NAMALWA (cell line): ENCODE results near the gene CLDN22.

Source experiments
- DNase-seq: peaks from one replicate; pipeline ENCODE4 v3.0.0-alpha.2; 2015; ENCODE audit warnings: low spot score

CLDN22 gene

GRCh38 chr4:183321516-183321915 is 1.4 kb upstream of the CLDN22 start:
- no peak for DNase-seq

GRCh38 chr4:183321079-183321478 is 1.0 kb upstream of the CLDN22 start:
- DNase-seq = no peak

- DNase-seq = no peak
Measured at GRCh38 chr4:183318656-183319055, 1.4 kb downstream of the CLDN22 start.

GRCh38 chr4:183314806-183315205 is 5.3 kb downstream of the CLDN22 start:
- no peak for DNase-seq

GRCh38 chr4:183314336-183314735 is 5.7 kb downstream of the CLDN22 start:
- no peak for DNase-seq

- DNase-seq = no peak
Measured at GRCh38 chr4:183312841-183313240, 7.2 kb downstream of the CLDN22 start.

- no peak for DNase-seq
Measured at GRCh38 chr4:183306811-183307210, 13.3 kb downstream of the CLDN22 start.

GRCh38 chr4:183304538-183304937 is 15.5 kb downstream of the CLDN22 start:
- DNase-seq = no peak

- DNase-seq = no peak
Measured at GRCh38 chr4:183304067-183304466, 16.0 kb downstream of the CLDN22 start.

GRCh38 chr4:183303301-183303700 is 16.8 kb downstream of the CLDN22 start:
- no peak for DNase-seq

- no peak for DNase-seq
Measured at GRCh38 chr4:183300655-183301054, 19.4 kb downstream of the CLDN22 start.

- DNase-seq = no peak
Measured at GRCh38 chr4:183300070-183300469, 20.0 kb downstream of the CLDN22 start.

- no peak for DNase-seq
Measured at GRCh38 chr4:183299464-183299863, 20.6 kb downstream of the CLDN22 start.

GRCh38 chr4:183297675-183298074 is 22.4 kb downstream of the CLDN22 start:
- DNase-seq = peak; percentile 8

- no peak for DNase-seq
Measured at GRCh38 chr4:183295711-183296110, 24.4 kb downstream of the CLDN22 start.

GRCh38 chr4:183291070-183291469 is 29.0 kb downstream of the CLDN22 start:
- no peak for DNase-seq

- DNase-seq = peak; percentile 28
Measured at GRCh38 chr4:183289688-183290087, 30.4 kb downstream of the CLDN22 start.

- peak; percentile 7 for DNase-seq
Measured at GRCh38 chr4:183288955-183289354, 31.1 kb downstream of the CLDN22 start.

GRCh38 chr4:183287677-183288076 is 32.4 kb downstream of the CLDN22 start:
- DNase-seq = no peak

- no peak for DNase-seq
Measured at GRCh38 chr4:183287309-183287659, 32.8 kb downstream of the CLDN22 start.

GRCh38 chr4:183286590-183287308 is 33.3 kb downstream of the CLDN22 start:
- DNase-seq = no peak

- no peak for DNase-seq
Measured at GRCh38 chr4:183285886-183286285, 34.2 kb downstream of the CLDN22 start.

GRCh38 chr4:183284965-183285364 is 35.1 kb downstream of the CLDN22 start:
- DNase-seq = no peak

- no peak for DNase-seq
Measured at GRCh38 chr4:183284258-183284785, 35.8 kb downstream of the CLDN22 start.
